NCI-H128 (cell line): Measurements from ENCODE around the gene CEP43.
"Not testable (repeated sequence)": the region's sequence is repeated elsewhere in the genome, so short reads cannot be mapped to it uniquely, and the experiment has no call there.

ENCODE experiments used
- DNase-seq: peaks from one replicate; lab custom pipeline; 2025; ENCODE audit not compliant: unreplicated experiment; lab: John Stamatoyannopoulos, UW

The CEP43 gene

GRCh38 chr6:166999145-166999883 lies at the start of gene CEP43:
CEP43 (plus strand) TSS chr6:166999397; CDS start chr6:166999413, 16 bp downstream.
- DNase-seq, result peak; percentile 92

GRCh38 chr6:166949528-166950442 lies 49.4 kb upstream of the CEP43 start:
- DNase-seq, result no peak

DNA sequence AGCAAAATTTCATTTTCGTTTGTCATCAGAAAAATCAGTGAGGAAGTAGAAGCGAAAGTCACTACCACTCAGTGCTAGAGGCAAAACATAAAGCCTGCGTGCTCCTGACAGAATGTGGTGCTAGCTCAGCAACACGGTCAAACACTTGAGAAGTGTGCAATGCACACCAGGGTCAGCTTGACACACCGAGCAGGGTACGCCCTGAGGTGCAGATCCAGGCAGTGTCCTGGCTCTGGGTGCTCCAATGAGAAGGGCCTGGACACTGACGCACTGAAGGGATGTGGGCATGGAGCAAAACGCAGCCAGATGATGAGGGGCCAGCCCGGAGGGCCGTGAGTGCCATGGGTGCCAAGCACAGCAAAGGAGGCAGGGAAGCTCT lies 48.8 kb upstream of the CEP43 start:
- no peak for DNase-seq

DNA sequence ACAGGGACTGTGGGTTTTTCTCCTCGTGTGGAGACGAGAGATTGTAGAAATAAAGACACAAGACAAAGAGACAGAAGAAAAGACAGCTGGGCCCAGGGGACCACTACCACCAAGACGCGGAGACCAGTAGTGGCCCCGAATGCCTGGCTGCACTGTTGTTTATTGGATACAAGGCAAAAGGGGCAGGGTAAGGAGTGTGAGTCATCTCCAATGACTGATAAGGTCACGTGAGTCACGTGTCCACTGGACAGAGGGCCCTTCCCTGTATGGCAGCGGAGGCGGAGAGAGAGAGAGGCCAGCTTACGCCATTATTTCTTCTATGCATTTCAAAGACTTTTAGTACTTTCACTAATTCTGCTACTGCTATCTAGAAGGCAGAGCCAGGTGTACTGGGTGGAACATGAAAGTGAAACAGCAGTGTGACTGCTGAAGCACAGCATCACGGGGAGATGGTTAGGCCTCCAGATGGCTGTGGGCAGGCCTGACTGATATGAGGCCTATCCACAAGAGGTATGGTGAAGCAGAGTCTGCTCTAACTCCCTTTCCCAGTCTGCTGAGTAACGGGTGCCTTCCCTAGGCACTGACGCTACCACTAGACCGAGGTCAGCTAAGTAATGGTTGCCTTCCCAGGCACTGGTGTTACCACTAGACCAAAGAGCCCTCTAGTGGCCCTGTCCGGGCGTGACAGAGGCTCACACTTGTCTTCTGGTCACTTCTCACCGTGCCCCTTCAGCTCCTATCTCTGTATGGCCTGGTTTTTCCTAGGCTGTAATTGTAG lies 48.1 kb upstream of the CEP43 start:
- not testable (repeated sequence) for DNase-seq

GRCh38 chr6:166951670-166952060 lies 47.5 kb upstream of the CEP43 start:
- DNase-seq, result no peak

DNA sequence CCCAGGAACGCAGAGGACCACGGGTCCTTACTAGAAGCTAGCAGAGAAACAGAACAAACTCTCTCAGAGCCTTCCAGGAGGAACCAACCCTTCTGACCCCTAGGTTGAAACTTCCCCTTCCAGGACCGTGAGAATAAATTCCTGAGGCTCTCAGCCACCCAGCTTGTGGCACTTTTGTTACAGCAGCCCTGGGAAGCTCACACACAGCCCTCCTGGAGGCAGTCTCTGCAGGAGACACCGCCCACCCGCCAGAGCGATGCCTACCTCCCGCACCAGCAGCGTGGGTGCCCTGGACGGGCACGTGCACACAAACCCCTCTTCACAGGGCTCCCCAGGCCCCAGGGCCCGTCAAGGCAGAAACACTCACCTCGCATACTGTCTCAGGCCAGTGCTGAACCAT lies 47.1 kb upstream of the CEP43 start:
- DNase-seq, result no peak

DNA sequence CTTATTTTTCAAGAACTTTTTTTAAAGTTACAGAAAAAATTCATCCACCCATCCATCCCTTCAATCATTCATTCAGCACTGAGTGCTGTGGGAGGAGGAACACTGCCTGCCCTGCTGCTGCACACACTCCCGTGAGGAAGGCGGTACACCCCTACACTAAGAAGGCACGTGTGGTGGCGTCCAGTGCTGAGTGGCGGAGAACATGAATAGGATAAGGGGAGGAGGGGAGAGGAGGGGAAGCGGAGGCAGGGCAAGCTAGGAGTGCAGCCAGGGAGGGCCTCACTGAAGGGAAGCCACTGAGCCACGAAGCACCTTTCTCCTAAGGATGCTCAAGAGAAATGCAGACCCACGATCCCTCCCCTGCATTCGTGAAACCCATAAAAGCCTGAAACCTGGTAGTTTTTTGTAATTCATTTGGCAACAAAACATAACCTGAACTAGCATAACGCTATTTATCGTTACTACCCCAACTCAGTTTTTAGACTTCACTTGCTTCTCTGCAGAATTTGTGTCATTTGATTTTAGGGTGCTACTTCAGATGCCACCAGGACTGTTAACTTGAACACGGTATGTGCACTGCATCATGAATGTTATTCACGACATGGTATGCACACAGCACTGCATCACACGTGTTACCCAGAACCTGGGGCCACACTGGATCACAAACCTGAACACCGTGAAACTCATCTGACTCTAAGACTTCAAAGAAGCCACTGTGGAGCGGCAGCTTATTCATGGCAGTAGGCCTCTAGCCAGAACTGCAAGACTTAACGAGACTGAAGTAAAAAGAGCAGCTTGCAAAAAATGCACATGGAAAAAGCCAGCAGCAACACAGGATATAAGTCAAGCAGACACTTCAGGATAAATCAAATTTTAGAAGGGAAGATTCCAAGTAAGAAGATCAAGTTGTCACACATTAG lies 46.4 kb upstream of the CEP43 start:
- no peak for DNase-seq

DNA sequence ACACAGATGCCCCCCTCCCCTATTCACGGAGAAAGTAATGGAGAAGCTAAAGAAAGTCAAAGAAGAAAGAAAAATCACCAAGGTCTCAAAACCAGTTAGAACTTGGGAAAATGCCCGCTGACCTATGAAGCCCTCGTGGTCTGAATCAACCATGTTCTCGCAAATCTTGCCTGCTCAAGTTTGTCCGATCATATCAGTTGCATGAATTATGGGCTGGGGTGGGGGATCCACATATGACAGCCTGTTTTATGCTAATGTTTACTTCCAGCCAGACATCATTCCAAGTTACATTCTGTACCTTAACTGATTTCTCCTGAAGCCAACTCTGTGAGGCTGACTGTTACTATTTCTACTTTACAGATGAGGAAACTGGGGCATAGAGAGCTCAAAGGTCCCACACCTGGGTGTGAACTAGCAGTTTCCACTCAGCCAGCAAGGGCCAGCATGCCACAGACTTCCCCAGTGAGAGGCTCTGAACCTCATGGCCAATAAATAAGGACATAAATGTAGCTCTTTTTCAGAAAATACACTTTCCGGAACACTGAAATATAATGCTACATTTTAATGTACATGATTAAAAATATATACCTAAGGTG lies 45.0 kb upstream of the CEP43 start:
- no peak for DNase-seq

DNA sequence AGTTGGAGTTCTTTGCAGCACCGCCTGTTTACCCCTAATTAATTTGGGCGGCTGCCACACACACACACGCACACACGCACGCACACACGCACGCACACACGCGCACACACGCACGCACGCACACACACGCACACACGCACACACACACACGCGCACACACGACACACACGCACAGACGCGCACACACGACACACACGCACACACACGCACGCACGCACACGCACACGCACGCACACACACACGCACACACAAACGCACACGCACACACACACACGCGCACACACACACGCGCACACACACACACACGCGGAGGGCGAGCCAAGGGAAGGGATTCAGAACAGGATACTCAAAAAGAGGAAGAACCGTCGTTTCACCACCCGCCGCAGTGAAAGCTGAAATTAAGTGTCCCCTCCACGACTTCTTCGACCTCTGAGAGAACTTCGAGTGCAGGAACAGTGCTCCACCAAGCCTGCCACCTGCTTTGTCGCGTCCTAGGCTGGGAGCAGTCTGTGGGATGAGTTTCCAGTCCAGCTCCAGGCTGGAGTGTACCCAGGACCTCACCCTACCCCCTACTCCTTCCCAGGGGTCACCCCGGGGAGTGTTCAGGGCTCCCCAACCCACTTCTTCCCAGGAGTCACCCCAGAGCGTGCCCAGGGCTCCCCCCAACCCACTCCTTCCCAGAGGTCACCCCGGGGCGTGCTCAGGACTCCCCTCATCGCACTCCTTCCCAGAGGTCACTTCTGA lies 43.9 kb upstream of the CEP43 start:
- no peak for DNase-seq

GRCh38 chr6:166955865-166956443 lies 43.2 kb upstream of the CEP43 start:
- DNase-seq, result no peak

- DNase-seq, result peak; percentile 70
Observed at GRCh38 chr6:166956444-166957086, 42.6 kb upstream of the CEP43 start, which contains the start of gene RNASET2. RNASET2 (minus strand) TSS chr6:166956550; CDS start chr6:166956182, 368 bp downstream.

GRCh38 chr6:166957087-166957804 lies 42.0 kb upstream of the CEP43 start:
- DNase-seq, result no peak

DNA sequence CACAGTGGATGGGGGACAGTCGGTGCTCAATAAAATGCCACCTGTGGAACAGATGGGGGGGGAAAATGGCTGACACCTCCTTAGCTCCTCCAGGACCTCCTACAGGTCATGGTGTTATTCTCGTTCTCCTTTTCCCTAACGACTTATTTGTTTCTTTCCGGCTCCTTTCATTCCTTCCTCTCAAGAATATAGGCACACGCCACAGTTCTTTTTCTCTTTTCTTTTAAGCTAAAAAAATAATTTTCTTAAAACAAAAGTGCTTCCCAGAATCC lies 41.5 kb upstream of the CEP43 start:
- no peak for DNase-seq

DNA sequence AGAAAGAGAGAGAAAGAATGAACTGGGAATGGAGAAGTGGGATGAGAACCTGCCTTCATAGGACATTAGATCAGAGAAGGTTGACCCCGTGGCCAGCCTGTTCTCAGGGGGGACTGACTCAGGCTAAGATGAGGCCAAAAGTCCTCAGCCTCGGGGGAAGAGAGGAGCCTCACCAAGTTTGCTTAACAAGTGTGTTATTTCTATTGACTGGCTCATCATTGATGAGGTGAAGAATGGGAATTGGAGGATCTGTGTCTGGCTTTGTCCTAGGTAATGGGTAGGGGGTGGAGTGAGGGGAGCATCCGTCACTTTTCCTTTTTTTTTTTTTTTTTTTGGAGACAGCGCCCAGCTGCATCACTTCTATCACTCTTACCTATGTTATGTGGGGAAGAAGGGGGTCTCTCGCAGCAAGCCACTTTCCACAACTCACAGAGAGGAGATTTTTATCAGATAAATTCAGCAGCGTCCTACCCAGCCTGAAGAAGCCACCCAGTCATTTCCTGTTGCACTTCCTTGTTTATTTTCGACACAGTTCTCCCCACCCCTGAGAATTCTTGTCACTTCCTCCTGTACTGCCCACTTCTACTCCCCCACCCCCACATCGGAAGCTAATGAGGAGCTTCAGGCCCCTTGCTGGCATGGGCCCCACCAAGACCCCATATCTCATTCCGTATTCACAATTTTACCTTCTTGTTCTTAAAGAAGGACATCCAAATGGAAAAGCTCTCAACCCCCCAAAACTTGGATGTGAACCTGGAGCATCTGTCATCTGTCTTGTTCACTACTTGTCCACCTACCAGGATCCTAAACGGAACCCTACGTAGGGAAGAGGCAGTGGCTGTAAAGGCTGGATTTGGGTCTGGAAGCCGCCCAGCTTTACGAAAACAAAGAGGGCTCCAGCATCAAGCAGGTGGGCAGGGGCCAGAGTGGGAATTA lies 40.0 kb upstream of the CEP43 start:
- no peak for DNase-seq

DNA sequence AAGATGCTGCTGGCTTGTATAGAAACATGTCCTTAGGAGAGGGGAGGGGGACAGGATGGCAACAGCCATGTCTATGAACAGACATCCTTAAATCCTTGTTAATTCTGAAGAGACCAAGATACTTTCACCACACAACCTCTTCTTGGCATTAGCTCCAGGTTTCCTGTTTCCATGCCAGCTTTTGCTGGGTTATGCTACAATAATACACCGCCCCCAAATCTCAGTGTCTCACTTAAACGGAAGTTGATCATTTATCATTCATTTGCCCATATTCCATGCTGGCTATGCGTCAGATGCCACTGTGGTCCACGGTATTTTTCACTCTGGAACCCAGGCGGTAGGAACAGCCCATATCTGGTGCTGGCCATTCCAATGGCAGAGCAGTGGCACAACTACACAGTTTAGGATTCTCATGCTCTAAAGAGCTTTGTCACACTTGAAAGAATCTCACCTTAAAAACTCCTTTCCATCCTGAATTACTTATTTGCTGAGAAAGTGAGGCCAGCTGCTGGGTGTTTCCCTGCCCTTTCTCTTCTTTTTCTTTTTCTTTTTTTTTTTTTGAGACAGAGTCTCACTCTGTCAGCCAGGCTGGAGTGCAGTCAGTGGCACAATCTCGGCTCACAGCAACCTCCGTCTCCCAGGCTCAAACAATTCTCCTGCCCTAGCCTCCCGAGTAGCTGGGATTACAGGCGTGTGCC lies 39.1 kb upstream of the CEP43 start:
- DNase-seq, result no peak

DNA sequence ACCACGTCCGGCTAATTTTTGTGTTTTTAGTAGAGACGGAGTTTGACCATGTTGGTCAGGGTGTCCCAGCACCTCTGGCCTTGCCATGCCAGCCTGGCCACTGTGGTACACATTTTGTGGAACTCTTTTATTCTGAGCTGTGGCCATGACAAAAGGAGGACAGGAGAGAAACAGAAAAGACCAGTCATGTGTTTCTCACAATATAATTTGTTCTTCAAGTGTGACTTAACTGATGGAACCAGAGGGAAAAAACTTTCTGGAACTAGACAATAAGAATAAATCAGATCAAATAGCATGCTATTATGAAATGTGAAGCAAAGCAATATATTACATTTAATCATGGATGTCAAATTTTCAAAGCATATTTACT lies 38.6 kb upstream of the CEP43 start:
- no peak for DNase-seq
